Measurements from ENCODE around the gene CENPU.

Gene CENPU

GRCh38 chr4:184721254-184721653 lies 12.6 kb downstream of the CENPU start:
- ChIA-PET POLR2A (ENCODE audit: low non-redundant PET) (no interaction called here), CTCF (no interaction called here)

GRCh38 chr4:184719407-184719806 lies 14.5 kb downstream of the CENPU start:
- ChIA-PET POLR2A (ENCODE audit: low non-redundant PET) (no interaction called here), CTCF (no interaction called here)
- no peak overlapping the region for H3K27ac ChIP-seq
- no peak for DNase-seq (ENCODE audit: low spot score)
- no peak for TF ChIP-seq CTCF (conservative IDR thresholded peaks at IDR 0.05; ENCODE audit: low read depth)

More at GRCh38 chr4:184721254-184721653, 12.6 kb downstream of the CENPU start:
- H3K27ac ChIP-seq: no peak overlapping the region
- no peak for TF ChIP-seq CTCF (conservative IDR thresholded peaks at IDR 0.05; ENCODE audit: low read depth)
- no peak for DNase-seq (ENCODE audit: low spot score)

- POLR2A ChIA-PET (ENCODE audit: low non-redundant PET): no interaction called here
- no peak for TF ChIP-seq CTCF (conservative IDR thresholded peaks at IDR 0.05; ENCODE audit: low read depth)
- DNase-seq (ENCODE audit: low spot score): no peak
- no peak overlapping the region for H3K27ac ChIP-seq
- CTCF ChIA-PET: no interaction called here
These were observed 18.4 kb downstream of the CENPU start for GRCh38 chr4:184715526-184715925.

GRCh38 chr4:184713887-184714286 lies 20.0 kb downstream of the CENPU start:
- CTCF ChIA-PET: no interaction called here
- DNase-seq (ENCODE audit: low spot score): no peak
- POLR2A ChIA-PET (ENCODE audit: low non-redundant PET): no interaction called here
- no peak for TF ChIP-seq CTCF (conservative IDR thresholded peaks at IDR 0.05; ENCODE audit: low read depth)
- no peak overlapping the region for H3K27ac ChIP-seq

- no peak for TF ChIP-seq CTCF (conservative IDR thresholded peaks at IDR 0.05; ENCODE audit: low read depth)
- H3K27ac ChIP-seq: no peak overlapping the region
- ChIA-PET CTCF (no interaction called here), POLR2A (ENCODE audit: low non-redundant PET) (interaction anchor here (0.7 kb wide), 1 partner anchor 241 kb away, joined by 10 read pairs; no protein-coding TSS in a partner anchor)
- DNase-seq (ENCODE audit: low spot score): no peak
These were observed 21.6 kb downstream of the CENPU start for GRCh38 chr4:184712322-184712721.

GRCh38 chr4:184706453-184706852 lies 27.4 kb downstream of the CENPU start:
- no peak for TF ChIP-seq CTCF (conservative IDR thresholded peaks at IDR 0.05; ENCODE audit: low read depth)
- no peak overlapping the region for H3K27ac ChIP-seq
- ChIA-PET POLR2A (ENCODE audit: low non-redundant PET) (interaction anchor here (0.6 kb wide), 1 partner anchor 29 kb away, joined by 9 read pairs; no protein-coding TSS in a partner anchor), CTCF (no interaction called here)
- DNase-seq (ENCODE audit: low spot score): no peak

- DNase-seq (ENCODE audit: low spot score): no peak
- TF ChIP-seq CTCF (conservative IDR thresholded peaks at IDR 0.05; ENCODE audit: low read depth): no peak
- ChIA-PET CTCF (no interaction called here), POLR2A (ENCODE audit: low non-redundant PET) (no interaction called here)
- no peak overlapping the region for H3K27ac ChIP-seq
These were observed 28.2 kb downstream of the CENPU start for GRCh38 chr4:184705692-184706091.

All from RWPE1 (cell line).